Vagina (tissue), 2 donors: Measurements from ENCODE around the gene ZBTB24.

Source experiments
- POLR2A ChIP-seq, 2 donors: fragments of 450-650 bp; IDR thresholded peaks; one replicate each; pipeline ENCODE4 v1.6.1; 2017; ENCODE audit warnings: antibody characterized with exemption in 2 of 2, mild to moderate bottlenecking in 2 of 2, moderate library complexity in 2 of 2
- POLR2AphosphoS5 ChIP-seq, 2 donors: sonication (generic); formaldehyde crosslinking; IDR thresholded peaks; one replicate each; pipeline ENCODE4 v1.9.0; 2017; ENCODE audit warnings: antibody characterized with exemption in 2 of 2, mild to moderate bottlenecking in 2 of 2, low read depth in 1 of 2; ENCODE audit not compliant: insufficient read depth in 1 of 2
- TF ChIP-seq, protein P1 (sequence below), 3 experiments: fragments of 450-650 bp in 2 of 3; fragments of 200-600 bp in 1 of 3; sonication (generic) in 1 of 3; IDR thresholded peaks; one replicate each; pipeline ENCODE4 v1.5.1; 2017 to 2019; ENCODE audit warnings: antibody characterized with exemption in 3 of 3, mild to moderate bottlenecking in 2 of 3, moderate library complexity in 2 of 3

DNA sequence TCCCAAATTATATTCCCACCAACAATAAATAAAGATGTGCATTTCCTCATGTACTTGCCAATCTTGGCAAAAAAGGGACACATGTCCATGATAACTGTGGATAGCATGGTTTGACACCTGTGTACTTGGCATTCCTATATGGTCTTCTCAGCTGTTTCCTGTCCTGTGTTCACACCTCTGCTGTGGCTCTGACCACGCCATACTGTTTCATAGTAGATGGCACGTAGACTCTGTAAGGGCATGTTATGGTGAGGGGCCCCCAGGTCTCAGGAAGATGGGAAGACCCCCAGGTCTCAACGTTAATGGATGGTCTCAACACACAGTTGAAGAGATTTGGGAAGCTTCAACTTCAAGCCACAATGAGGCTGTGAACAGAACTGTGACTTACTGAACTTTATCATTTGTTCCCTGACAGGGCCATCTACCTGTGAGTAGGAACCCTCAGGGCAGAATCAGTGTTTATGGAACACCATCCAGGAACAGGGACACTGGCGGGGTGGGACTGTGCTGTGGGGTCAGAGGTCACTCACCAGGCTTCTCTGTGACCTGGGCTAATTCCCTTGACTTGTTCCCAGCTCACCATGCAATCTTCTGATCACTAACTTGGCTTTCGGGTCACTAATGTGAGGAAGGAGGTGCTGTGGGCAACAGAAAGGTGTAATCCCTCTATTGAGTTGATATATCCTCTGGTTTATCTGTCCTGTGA is 11.8 kb downstream of the ZBTB24 start:
- TF ChIP-seq, protein P1, sequence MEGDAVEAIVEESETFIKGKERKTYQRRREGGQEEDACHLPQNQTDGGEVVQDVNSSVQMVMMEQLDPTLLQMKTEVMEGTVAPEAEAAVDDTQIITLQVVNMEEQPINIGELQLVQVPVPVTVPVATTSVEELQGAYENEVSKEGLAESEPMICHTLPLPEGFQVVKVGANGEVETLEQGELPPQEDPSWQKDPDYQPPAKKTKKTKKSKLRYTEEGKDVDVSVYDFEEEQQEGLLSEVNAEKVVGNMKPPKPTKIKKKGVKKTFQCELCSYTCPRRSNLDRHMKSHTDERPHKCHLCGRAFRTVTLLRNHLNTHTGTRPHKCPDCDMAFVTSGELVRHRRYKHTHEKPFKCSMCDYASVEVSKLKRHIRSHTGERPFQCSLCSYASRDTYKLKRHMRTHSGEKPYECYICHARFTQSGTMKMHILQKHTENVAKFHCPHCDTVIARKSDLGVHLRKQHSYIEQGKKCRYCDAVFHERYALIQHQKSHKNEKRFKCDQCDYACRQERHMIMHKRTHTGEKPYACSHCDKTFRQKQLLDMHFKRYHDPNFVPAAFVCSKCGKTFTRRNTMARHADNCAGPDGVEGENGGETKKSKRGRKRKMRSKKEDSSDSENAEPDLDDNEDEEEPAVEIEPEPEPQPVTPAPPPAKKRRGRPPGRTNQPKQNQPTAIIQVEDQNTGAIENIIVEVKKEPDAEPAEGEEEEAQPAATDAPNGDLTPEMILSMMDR (IDR thresholded peaks at IDR 0.05) = no peak
- no peak for TF ChIP-seq POLR2A (IDR thresholded peaks at IDR 0.05)
- TF ChIP-seq POLR2AphosphoS5 (IDR thresholded peaks at IDR 0.05; ENCODE audit: insufficient read depth in 1 of 2, low read depth in 1 of 2) = no peak
